Hepatic stellate cell (primary cell): ENCODE results near the gene ZNF853.
"Not testable (repeated sequence)": the region's sequence is repeated elsewhere in the genome, so short reads cannot be mapped to it uniquely, and the experiment has no call there.

Source experiments
- DNase-seq: peaks from one replicate; pipeline ENCODE4 v3.0.0; 2011; ENCODE audit warnings: low spot score

Gene ZNF853

GRCh38 chr7:6606866-6607583, 8.4 kb upstream of the ZNF853 start:
- no peak for DNase-seq

DNA sequence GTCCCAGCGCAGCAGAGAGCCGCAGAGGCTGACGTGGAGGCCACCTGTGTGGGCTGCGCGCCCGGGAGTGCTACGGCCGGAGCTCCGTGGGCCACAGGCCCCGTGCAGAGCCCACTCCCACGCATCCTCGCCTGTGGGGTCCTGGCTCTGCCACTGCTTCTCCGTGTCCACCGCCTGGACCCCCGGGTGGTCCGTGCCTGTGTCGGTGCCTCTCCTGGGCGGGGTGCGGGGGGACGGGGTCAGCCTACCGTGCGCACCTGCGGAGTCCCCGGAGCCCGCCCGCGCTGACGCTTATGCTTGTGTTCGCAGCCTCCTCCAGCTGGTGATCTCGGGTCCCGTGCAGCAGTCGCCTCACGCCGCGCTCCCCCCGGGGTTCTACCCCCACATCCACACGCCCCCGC, 7.8 kb upstream of the ZNF853 start:
- DNase-seq, result no peak

- DNase-seq, result no peak
Observed at GRCh38 chr7:6608081-6608480, 7.3 kb upstream of the ZNF853 start.

DNA sequence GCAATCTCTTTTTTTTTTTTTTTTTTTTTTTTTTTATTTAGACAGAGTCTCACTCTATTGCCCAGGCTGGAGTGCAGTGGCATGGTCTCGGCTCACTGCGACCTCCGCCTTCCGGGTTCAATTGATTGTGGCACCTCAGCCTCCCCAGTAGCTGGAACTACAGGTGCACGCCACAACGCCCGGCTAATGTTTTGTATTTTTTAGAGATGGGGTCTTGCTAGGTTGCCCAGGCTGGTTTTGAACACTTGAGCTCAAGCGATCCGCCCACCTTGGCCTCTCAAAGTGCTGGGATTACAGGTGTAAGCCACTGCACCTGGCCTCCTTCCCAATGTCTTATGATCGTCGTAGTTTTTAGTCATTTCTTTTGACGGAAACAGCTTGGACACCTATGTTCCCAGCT, 6.6 kb upstream of the ZNF853 start:
- no peak for DNase-seq

GRCh38 chr7:6612819-6613218, 2.6 kb upstream of the ZNF853 start:
- no peak for DNase-seq

DNA sequence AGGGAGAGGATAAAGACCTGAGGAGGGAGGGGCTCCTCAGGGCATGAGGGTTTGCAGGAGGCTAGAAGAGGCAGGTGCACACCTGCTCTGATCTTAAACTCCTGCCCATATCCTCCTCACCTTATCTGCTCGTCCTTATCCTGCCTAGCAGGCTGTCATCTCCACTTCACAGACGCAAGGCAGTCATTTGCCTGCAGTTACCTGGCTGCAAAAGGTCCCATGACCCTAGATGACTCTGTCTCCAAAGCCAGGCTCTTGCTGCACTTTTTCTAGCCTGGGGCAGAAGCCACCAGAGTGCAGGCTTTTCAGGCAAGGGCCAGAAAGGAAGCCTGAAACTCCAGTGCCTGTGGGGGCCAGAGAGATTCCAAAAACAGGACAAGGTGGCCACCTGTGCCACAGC, 1.7 kb upstream of the ZNF853 start:
- no peak for DNase-seq

- DNase-seq, result no peak
Observed at GRCh38 chr7:6615723-6616555, 529 bp downstream of the ZNF853 start.

- DNase-seq, result no peak
Observed at GRCh38 chr7:6616854-6617643, 1.6 kb downstream of the ZNF853 start.

DNA sequence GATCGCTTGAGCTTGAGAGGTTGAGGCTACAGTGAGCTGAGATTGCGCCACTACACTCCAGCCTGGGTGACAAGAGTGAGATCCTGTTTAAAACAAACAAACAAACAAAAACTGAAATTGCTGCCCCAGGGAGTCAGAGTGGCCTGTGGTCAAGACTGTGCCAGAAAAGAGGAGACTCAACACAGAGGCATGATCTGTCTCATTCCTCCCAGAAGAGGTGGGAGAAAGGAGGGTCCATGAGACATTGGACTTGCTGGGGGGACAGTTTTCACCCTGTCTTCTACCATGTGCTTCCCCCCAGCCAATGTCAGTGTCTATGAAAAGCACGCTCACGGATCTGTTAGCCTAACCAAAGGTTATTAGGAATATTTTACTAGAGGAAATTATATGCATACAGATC, 3.2 kb downstream of the ZNF853 start:
- no peak for DNase-seq

DNA sequence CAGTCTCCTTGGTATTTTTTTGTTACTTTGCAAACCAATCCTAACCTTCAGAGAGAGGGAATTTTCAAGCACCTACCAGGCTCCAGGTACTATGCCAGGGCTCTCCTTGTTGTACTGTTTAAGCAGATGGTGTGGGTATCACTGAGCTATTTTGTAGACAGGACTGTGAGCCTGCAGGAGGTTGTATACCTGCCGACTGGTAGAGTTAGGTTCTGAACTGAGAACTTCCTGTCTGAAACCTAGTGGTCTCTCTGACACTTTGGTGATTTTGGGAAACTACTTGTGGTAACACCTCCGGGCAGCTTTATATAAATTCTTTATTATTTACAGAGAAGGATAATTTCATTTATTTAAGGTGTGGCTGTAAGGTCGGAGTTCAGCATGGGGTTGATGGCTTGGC, 4.6 kb downstream of the ZNF853 start:
- DNase-seq, result no peak

DNA sequence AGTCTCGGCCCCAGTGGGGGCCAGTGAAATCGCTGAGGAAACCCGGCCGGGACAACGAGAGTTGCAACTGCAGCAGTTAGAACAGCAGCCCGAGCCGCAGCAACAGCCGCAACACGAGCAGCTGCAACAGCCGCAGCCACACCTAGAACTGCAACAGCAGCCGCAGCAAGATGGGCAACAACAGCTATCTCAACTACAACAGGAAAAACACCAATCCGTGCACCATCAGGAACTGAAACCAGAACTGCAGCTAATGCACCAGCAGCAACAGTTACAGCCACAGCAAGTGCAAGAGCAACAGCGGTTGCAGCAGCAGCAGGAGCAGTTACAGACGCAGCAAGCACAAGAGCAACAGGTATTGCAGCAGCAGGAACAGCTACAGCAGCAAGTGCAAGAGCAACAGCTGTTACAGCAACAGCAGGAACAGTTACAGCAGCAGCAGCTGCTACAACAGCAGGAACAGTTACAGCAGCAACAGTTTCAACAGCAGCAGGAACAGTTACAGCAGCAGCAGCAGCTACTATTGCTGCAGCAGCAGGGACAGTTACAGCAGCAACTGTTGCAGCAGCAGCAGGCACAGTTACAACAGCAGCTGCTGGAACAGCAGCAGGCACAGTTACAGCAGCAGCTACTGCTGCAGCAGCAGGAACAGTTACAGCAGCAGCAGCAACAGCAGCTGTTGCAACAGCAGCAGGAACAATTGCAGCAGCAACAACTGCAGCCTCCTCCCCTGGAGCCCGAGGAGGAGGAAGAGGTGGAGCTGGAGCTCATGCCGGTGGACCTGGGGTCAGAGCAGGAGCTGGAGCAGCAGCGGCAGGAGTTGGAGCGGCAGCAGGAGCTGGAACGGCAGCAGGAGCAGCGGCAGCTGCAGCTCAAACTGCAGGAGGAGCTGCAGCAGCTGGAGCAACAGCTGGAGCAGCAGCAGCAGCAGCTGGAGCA, 6.1 kb downstream of the ZNF853 start:
- no peak for DNase-seq

DNA sequence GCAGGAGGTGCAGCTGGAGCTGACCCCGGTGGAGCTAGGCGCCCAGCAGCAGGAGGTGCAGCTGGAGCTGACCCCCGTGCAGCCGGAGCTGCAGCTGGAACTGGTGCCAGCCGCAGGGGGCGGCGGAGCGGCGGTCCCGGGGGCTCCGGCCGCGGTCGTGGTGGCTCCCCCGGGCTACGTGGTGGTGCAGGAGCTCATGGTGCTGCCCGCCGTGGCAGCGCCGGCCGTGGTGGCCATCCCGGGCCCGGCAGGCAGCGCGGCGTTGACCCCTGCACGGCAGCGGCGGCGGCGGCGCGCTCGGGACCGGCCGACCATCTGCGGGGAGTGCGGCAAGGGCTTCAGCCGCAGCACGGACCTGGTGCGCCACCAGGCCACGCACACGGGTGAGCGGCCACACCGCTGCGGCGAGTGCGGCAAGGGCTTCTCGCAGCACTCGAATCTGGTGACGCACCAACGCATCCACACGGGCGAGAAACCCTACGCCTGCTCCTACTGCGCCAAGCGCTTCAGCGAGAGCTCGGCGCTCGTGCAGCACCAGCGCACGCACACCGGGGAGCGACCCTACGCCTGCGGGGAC, 6.8 kb downstream of the ZNF853 start:
- DNase-seq, result no peak

GRCh38 chr7:6623589-6624245, 8.3 kb downstream of the ZNF853 start:
- no peak for DNase-seq

DNA sequence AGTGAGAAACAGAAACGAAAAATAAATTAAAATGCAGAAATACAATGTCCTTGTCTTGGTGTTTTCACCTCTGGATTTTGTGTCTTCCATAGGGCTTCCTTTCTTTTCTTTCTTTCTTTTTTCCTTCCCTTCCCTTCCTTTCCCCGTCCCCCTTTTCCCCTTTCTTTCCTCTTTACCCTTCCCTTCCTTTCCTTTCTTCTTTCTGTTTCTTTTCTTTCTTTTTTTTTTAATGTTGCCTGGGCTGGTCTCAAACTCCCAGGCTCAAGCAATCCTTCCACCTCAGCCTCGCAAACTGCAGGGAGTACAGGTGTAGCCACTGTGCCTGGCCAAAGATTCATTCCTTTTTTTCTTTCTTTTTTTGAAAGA, 8.8 kb downstream of the ZNF853 start:
- no peak for DNase-seq

DNA sequence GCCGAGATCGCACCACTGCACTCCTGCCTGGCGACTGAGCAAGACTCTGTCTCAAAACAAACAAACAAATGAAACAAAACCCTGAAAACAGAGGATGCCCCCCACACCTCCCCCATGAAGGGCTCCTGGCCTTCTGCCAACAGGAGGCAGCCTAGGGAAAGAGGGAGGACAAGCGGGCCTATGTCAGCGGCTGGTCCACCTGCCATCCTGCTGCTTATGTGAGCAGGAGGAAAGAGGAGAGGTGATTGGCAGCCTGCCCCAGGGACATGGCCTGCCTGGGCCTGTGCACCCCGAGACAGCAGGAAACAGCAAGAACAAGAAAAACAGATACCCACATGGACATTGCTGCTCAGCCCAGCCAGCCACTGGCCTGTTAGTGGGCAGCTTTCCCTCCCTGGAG, 12.6 kb downstream of the ZNF853 start:
- no peak for DNase-seq

GRCh38 chr7:6630007-6630849, 14.8 kb downstream of the ZNF853 start:
- no peak for DNase-seq

GRCh38 chr7:6631605-6632004, 16.2 kb downstream of the ZNF853 start:
- no peak for DNase-seq

GRCh38 chr7:6634021-6634420, 18.6 kb downstream of the ZNF853 start:
- no peak for DNase-seq

DNA sequence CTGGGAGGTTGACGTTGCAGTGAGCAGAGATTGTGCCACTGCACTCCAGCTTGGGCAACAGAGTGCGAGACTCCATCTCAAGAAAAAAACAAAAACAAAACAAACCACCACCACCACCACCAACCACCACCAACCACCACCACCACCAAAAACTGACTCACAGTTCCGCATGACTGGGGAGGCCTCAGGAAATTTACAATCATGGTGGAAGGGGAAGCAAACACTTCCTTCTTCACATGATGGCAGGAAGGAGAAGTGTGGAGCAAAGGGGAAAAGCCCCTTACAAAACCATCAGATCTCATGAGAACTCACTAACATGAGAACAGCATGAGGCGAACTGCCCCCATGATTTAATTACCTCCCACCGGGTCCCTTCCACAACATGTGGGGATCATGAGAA, 19.6 kb downstream of the ZNF853 start:
- not testable (repeated sequence) for DNase-seq
